Kasumi-1 (cell line): ENCODE data around the gene KMT5B.
"Not testable (repeated sequence)": the region's sequence is repeated elsewhere in the genome, so short reads cannot be mapped to it uniquely, and the experiment has no call there.

Source experiments
- DNase-seq, 2 experiments: peaks; one replicate each; lab custom pipeline; 2025; lab: John Stamatoyannopoulos, UW

The KMT5B gene

GRCh38 chr11:68213135-68213515 is at the start of gene KMT5B:
Gene KMT5B, minus strand, starts transcription at chr11:68213296. Its CDS starts 23,220 bp downstream, at chr11:68190076.
- DNase-seq: peak; percentile 20 to 37

DNA sequence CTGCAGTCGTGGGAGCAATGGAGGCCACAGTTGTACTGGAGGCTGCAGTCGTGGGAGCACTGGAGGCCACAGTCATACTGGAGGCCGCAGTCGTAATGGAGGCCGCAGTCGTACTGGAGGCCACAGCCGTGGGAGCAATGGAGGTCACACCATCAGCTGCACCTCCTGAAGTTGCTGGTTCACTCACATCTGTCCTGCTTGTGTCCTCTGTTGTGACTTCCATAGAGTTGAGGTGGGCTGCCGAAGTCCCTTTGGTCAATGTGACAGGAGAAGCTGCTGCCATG is 49.4 kb upstream of the KMT5B start:
- DNase-seq: no peak

GRCh38 chr11:68261749-68262543 is 48.9 kb upstream of the KMT5B start:
- no peak for DNase-seq

GRCh38 chr11:68261006-68261405 is 47.9 kb upstream of the KMT5B start:
- no peak for DNase-seq

- no peak for DNase-seq
Observed at GRCh38 chr11:68260484-68260883, 47.4 kb upstream of the KMT5B start.

DNA sequence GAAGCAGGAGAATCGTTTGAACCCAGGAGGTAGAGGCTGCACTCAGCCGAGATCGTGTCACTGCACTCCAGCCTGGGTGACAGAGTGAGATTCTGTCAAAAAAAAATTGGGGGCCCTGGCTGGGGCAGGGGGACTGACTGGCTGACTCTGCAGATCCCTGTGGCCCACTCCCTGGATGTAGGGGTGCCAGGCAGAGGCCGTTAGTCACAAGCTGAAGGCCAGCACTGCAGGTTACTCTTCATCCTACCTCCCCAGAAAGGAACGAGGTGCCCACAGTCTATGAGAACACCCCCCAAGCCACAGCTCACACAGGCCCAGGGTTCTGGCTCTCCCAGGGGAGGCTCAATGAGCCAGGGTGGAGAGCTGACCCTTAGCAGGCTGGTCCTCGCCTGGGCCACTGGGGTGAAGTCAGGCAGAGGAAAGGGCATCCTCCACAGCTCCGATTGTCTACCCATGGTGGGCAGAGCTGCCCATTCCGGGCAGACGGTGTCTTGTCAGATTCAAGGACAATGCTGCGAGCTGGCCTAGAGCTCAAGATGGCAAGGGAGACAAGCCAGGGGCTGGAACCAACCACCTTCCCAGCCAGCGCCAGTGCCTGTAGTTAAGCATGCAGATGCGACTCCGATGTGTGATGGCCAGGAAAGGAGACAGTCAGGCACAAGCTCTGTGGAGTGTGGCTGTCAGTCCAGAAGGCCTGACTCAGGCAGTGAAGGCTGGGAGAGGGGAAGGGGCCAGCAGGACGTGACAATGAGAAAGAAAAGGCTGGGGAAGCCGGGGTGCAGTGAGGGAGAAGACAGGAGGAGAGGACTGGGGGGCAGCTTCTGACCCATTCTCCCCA is 46.2 kb upstream of the KMT5B start:
- DNase-seq: no peak

DNA sequence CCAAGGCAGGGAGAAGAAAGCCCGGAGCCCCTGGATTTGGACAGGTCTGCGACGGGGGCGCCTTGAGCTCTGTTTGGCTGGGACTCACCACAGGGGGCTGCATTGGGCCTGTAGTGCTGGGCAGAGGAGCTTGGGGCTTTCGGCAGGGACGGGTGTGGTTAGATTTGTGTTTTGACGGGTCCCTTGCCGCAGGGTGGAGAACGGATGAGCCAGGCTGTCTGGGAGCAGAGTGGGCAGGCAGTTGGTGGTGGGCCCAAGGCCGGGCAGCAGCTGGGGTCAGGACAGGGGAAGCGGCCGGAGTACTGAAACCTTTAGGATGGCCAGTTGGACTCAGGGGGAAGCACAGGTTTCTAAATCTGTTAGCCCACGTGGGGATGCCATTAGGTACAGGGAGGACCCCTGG is 45.3 kb upstream of the KMT5B start:
- no peak for DNase-seq

GRCh38 chr11:68257477-68258362 is 44.6 kb upstream of the KMT5B start:
- peak; percentile 86 to 87 for DNase-seq

DNA sequence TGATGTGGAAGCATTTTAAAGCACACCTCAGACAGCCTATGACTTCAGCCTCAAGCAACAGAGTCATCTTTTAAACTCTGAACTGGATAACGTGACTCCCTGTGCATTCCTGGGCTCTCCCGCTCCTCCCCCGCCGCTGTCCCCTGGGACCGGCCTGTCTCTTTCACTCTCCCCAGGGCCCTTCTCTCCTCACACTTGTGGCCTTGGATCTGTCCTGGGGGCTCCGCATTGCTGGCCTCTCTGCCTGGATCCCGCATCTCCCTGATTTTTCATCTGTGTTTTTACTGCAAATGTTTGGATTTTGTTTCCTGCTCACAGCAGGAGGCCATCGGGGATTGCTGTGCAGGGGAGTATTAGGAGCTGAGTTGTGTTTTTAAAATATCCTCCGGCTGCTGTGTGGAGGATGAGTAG is 43.2 kb upstream of the KMT5B start:
- DNase-seq: no peak

GRCh38 chr11:68255526-68255925 is 42.4 kb upstream of the KMT5B start:
- no peak for DNase-seq

DNA sequence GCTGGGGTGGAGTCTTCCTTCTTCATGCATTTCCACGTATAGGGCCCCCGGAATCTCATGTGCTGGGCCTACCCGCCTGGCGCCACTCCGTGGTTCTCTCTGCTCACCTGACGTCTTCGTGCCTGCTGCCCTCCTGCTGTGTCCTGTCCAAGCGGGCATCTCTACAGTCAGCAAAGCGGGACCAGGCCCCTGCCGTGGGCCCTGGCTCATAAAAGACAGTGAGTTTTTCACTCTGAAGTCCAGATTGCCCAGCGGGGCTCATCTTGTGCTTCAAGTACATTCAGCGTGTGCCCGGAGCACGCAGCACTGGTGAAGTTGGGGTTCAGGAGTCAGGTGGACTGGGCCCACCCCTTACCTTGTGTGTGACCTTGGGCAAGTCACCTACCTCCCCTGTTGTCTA is 41.3 kb upstream of the KMT5B start:
- DNase-seq: no peak

DNA sequence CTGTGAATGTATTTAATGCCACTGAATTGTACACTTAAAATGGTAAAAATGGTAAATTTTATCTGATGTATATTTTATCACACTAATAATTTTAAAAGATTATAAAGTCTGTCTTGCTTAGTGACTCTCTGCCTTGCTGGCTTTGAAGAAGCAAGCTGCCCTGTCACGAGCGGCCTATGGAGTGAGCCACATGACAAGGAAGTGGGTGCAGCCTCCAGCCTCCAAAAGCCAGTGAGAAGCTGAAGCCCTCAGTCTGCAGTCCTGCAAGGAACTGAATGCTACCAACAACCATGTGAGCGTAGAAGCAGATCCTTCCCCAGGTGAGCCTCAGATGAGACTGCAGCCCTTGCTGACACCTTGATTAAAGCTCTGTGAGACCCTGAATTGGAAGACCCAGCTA is 38.7 kb upstream of the KMT5B start:
- peak; percentile 8 to 15 for DNase-seq

DNA sequence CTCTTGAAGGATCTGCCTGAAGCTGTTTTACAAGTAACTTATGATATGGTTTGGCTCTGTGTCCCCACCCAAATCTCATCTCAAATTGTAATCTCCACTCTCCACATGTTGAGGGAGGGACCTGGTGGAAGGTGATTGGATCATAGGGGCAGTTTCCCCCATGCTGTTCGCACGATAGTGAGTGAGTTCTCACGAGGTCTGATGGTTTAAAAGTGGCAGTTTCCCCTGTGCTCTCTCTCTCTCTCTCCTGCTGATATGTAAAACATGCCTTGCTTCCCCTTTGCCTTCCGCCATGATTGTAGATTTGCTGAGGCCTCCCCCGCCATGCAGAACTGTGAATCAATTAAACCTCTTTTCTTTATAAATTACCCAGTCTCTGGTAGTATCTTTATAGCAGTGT is 31.8 kb upstream of the KMT5B start:
- not testable (repeated sequence) for DNase-seq

GRCh38 chr11:68243847-68244246 is 30.8 kb upstream of the KMT5B start:
- not testable (repeated sequence) for DNase-seq

DNA sequence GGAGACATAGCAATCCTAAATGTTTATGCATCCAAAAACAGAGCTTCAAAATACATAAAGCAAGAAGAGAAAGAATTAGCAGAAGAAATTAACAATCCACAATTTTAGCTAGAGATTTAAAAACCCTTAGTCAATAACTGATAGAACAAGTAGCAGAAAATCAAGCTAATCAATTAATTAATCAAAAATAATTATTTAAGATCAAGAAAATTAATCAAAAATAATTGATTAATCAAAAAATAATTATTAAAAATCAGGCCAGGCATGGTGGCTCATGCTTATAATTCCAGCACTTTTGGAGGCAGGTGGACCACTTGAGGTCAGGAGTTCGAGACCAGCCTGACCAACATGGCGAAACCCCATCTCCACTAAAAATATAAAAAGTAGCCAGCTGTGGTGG is 29.5 kb upstream of the KMT5B start:
- no peak for DNase-seq

GRCh38 chr11:68231621-68232020 is 18.5 kb upstream of the KMT5B start:
- no peak for DNase-seq

DNA sequence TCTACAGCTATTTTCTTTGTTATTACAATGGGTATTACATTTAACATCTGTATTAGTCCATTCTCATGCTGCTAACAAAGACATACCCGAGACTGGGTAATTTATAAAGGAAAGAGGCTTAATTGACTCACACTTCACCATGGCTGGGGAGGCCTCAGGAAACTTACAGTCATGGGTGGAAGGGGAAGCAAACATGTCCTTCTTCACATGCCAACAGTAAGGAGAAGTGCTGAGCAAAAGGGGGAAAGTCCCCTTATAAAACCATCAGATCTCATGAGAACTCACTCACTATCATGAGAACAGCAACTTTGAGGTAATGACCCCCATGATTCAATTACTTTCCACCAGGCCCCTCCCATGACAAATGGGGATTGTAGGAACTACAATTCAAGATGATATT is 16.5 kb upstream of the KMT5B start:
- DNase-seq: no peak

GRCh38 chr11:68226421-68226820 is 13.3 kb upstream of the KMT5B start:
- DNase-seq: no peak

GRCh38 chr11:68224606-68225005 is 11.5 kb upstream of the KMT5B start:
- no peak for DNase-seq

DNA sequence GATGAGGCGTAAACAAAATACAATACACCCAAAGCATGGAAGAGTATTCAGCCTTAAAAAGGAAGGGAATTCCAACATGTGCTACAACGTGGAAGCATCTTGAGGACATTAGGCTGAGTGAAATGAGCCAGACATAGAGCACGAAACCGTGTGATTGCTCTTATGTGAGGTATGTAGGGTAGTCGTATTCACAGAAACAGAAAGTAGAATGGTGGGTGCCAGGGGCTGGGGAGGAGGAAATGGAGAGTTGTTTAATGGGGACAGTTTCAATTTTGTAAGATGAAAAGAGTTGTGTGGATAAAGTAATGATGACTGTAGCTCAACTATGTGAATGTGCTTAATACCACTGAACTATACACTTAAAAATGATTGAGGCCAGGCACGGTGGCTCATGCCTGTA is 10.2 kb upstream of the KMT5B start:
- DNase-seq: no peak

GRCh38 chr11:68221406-68221805 is 8.3 kb upstream of the KMT5B start:
- no peak for DNase-seq

DNA sequence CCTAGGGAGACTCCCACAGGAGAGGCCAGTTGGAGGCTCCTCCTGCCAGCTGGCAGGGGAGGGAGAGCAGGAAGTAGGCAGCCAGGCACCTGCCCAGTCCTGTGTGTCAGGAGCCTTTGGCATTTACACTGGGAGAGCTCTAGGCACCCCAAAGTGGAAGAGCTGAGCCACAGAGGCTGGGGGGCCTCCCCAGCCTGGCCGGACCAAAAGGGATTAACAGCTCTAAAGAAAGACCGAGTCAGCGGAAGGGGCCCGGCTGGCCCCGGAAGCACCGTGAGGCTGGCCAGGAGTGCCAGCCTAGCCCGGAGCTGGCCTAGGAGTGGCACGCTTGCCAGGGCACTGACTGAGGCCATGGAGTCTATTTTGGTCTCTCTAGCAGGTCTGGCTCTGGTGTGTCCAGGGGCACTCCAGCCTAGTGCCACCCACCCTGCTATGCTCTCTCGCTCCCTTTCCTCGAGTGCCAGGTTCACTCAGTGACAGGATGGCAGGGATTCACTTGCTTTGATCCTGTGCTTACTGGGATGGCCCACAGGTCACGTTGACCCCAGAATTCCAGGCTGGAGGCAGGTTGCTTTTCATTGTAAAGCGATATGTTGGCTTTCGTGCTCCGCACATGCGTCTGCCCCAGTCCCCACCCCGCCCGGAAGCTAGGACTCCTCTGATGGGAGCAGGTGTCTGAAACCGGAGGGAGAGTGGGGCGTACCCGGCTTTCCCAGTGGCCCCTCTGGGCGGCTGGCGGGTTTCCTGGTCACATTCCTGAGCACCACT is 3.3 kb upstream of the KMT5B start:
- DNase-seq: no peak
